Duodenal mucosa (tissue), 2 donors: ENCODE data around the gene TOGARAM2.

ENCODE experiments used
- H3K27ac ChIP-seq: one replicate; pipeline ENCODE4 v1.7.0; 2013; ENCODE audit warnings: low read depth, low read length
- H3K27me3 ChIP-seq, 2 donors: one replicate each; pipeline ENCODE4 v1.7.0; 2013; ENCODE audit warnings: low read length in 2 of 2, control low read depth in 1 of 2; ENCODE audit not compliant: insufficient read depth in 2 of 2, control insufficient read depth in 1 of 2
- H3K36me3 ChIP-seq, 2 donors: one replicate each; pipeline ENCODE4 v1.7.0; 2013; ENCODE audit warnings: low read length in 2 of 2, control low read depth in 1 of 2; ENCODE audit not compliant: insufficient read depth in 2 of 2, control insufficient read depth in 1 of 2
- H3K4me1 ChIP-seq, 2 donors: one replicate each; pipeline ENCODE4 v1.7.0; 2013; ENCODE audit warnings: low read length in 2 of 2, control low read depth in 1 of 2; ENCODE audit not compliant: insufficient read depth in 2 of 2, control insufficient read depth in 1 of 2
- H3K4me3 ChIP-seq, 2 donors: one replicate each; pipeline ENCODE4 v1.7.0; 2013; ENCODE audit warnings: low read length in 2 of 2, low read depth in 1 of 2
- H3K9ac ChIP-seq, 2 donors: one replicate each; pipeline ENCODE4 v1.7.0; 2013; ENCODE audit warnings: low read length in 2 of 2, low read depth in 1 of 2
- H3K9me3 ChIP-seq, 2 donors: one replicate each; pipeline ENCODE4 v1.7.0; 2013; ENCODE audit warnings: low read length in 2 of 2, control low read depth in 1 of 2; ENCODE audit not compliant: control insufficient read depth in 1 of 2

Gene TOGARAM2

GRCh38 chr2:29052807-29053206 lies 71.7 kb downstream of the TOGARAM2 start:
- Histone ChIP-seq H3K9ac (no peak overlapping the region), H3K4me3 (no peak overlapping the region), H3K27me3 (no peaks in the 10 kb centered on the region), H3K36me3 (no peaks in the 10 kb centered on the region), H3K27ac (no peak overlapping the region), H3K9me3 (no peaks in the 10 kb centered on the region), H3K4me1 (no peaks in the 10 kb centered on the region)

GRCh38 chr2:29053223-29053622 lies 72.1 kb downstream of the TOGARAM2 start:
- Histone ChIP-seq H3K4me3 (no peak overlapping the region), H3K27me3 (no peaks in the 10 kb centered on the region), H3K27ac (no peak overlapping the region), H3K9ac (no peak overlapping the region), H3K4me1 (no peaks in the 10 kb centered on the region), H3K9me3 (no peaks in the 10 kb centered on the region), H3K36me3 (no peaks in the 10 kb centered on the region)

GRCh38 chr2:29053670-29054400 lies 72.7 kb downstream of the TOGARAM2 start:
- Histone ChIP-seq H3K27me3 (no peaks in the 10 kb centered on the region), H3K4me1 (no peaks in the 10 kb centered on the region), H3K9ac (no peak overlapping the region), H3K27ac (no peak overlapping the region), H3K9me3 (no peaks in the 10 kb centered on the region), H3K36me3 (no peaks in the 10 kb centered on the region), H3K4me3 (no peak overlapping the region)

GRCh38 chr2:29054430-29054829 lies 73.3 kb downstream of the TOGARAM2 start:
- no peaks in the 10 kb centered on the region for H3K9me3 ChIP-seq
- H3K4me3 ChIP-seq: no peak overlapping the region
- H3K9ac ChIP-seq: no peak overlapping the region
- H3K36me3 ChIP-seq: no peaks in the 10 kb centered on the region
- H3K27me3 ChIP-seq: no peaks in the 10 kb centered on the region
- no peak overlapping the region for H3K27ac ChIP-seq
- H3K4me1 ChIP-seq: no peaks in the 10 kb centered on the region

- H3K27ac ChIP-seq: no peak overlapping the region
- H3K9me3 ChIP-seq: no peaks in the 10 kb centered on the region
- H3K27me3 ChIP-seq: no peaks in the 10 kb centered on the region
- no peaks in the 10 kb centered on the region for H3K36me3 ChIP-seq
- H3K4me3 ChIP-seq: no peak overlapping the region
- H3K9ac ChIP-seq: no peak overlapping the region
- no peaks in the 10 kb centered on the region for H3K4me1 ChIP-seq
These were observed 74.5 kb downstream of the TOGARAM2 start for GRCh38 chr2:29055601-29056000.

GRCh38 chr2:29056452-29056851 lies 75.4 kb downstream of the TOGARAM2 start:
- Histone ChIP-seq H3K4me1 (no peaks in the 10 kb centered on the region), H3K27me3 (no peaks in the 10 kb centered on the region), H3K36me3 (no peaks in the 10 kb centered on the region), H3K9me3 (no peaks in the 10 kb centered on the region), H3K9ac (no peak overlapping the region), H3K27ac (no peak overlapping the region), H3K4me3 (no peak overlapping the region)

- no peaks in the 10 kb centered on the region for H3K27me3 ChIP-seq
- no peak overlapping the region for H3K9ac ChIP-seq
- H3K4me1 ChIP-seq: no peaks in the 10 kb centered on the region
- no peaks in the 10 kb centered on the region for H3K9me3 ChIP-seq
- no peak overlapping the region for H3K4me3 ChIP-seq
- no peak overlapping the region for H3K27ac ChIP-seq
- no peaks in the 10 kb centered on the region for H3K36me3 ChIP-seq
These were observed 75.9 kb downstream of the TOGARAM2 start for GRCh38 chr2:29057006-29057405.

GRCh38 chr2:29059624-29060023 lies 78.5 kb downstream of the TOGARAM2 start:
- Histone ChIP-seq H3K9me3 (no peaks in the 10 kb centered on the region), H3K27ac (no peak overlapping the region), H3K36me3 (no peaks in the 10 kb centered on the region), H3K4me1 (peaks cover 0 to under 1% of the 10 kb centered on the region in 2 donors), H3K4me3 (no peak overlapping the region), H3K27me3 (no peaks in the 10 kb centered on the region), H3K9ac (no peak overlapping the region)

- no peak overlapping the region for H3K27ac ChIP-seq
- no peaks in the 10 kb centered on the region for H3K27me3 ChIP-seq
- no peaks in the 10 kb centered on the region for H3K9me3 ChIP-seq
- H3K4me3 ChIP-seq: no peak overlapping the region
- H3K36me3 ChIP-seq: no peaks in the 10 kb centered on the region
- peaks cover 0 to 3% of the 10 kb centered on the region in 2 donors for H3K4me1 ChIP-seq
- H3K9ac ChIP-seq: no peak overlapping the region
These were observed 79.3 kb downstream of the TOGARAM2 start for GRCh38 chr2:29060441-29060840.

GRCh38 chr2:29061176-29061575 lies 80.1 kb downstream of the TOGARAM2 start:
- H3K4me3 ChIP-seq: no peak overlapping the region
- H3K27me3 ChIP-seq: no peaks in the 10 kb centered on the region
- H3K4me1 ChIP-seq: peaks cover 0 to 3% of the 10 kb centered on the region in 2 donors
- no peak overlapping the region for H3K9ac ChIP-seq
- no peak overlapping the region for H3K27ac ChIP-seq
- no peaks in the 10 kb centered on the region for H3K36me3 ChIP-seq
- H3K9me3 ChIP-seq: no peaks in the 10 kb centered on the region
